Measurements from ENCODE around the gene BBC3. TPM values are rescaled to one million over a fixed set of nuclear protein-coding genes. Genes with fewer than 3 reads are reported as not detected.

The BBC3 gene
- total RNA-seq, 2 donors from 2014 or later, result 1.3 to 11.4 TPM

MicroRNAs within 50 kb of the gene (microRNA counts, 767-probe panel; counts per million panel counts)
- microRNA hsa-miR-3190-5p, result 0 to 736 counts per million in 2 donors

Small RNA genes within 50 kb of the gene (microRNA-seq; reads per million reads assigned to microRNA genes)
- gene MIR3190 (ENCODE audit: borderline number of aligned reads in 2 of 2, borderline replicate concordance in 2 of 2) (0 reads per million in 2 donors), gene MIR3191 (ENCODE audit: borderline number of aligned reads in 2 of 2, borderline replicate concordance in 2 of 2) (0 reads per million in 2 donors)

Small RNA genes within 50 kb of the gene (small RNA-seq; reads per million reads assigned to genes)
- not detected for gene MIR3190

Other genes starting within 250 kb of the BBC3 start
- not detected for gene NPAS1, start 211.4 kb downstream of the BBC3 start, total RNA-seq
- gene TMEM160, start 182.6 kb downstream of the BBC3 start, total RNA-seq, result 10 to 100 TPM; 31.3 to 37.6 TPM
- gene ZC3H4, start 117.4 kb downstream of the BBC3 start, total RNA-seq, result 10 to 100 TPM; 18.9 to 34.3 TPM
- 10 to 100 TPM; 14.5 to 21.5 TPM for gene SAE1, start 100.4 kb downstream of the BBC3 start, total RNA-seq
- gene CCDC9, start 25.3 kb upstream of the BBC3 start, total RNA-seq, result 10 to 100 TPM; 51.1 to 55.7 TPM
- gene INAFM1, start 43.7 kb upstream of the BBC3 start, total RNA-seq, result 10 to 100 TPM in 1 of 2 donors, 1 to 10 TPM in 1; 9.1 to 10.2 TPM
- gene C5AR1, start 78.7 kb upstream of the BBC3 start, total RNA-seq, result 1 to 10 TPM; 2.6 to 5.4 TPM
- under 1 TPM in 1 of 2 donors, not detected in 1; 0.52 TPM for gene C5AR2, start 101.0 kb upstream of the BBC3 start, total RNA-seq
- 10 to 100 TPM; 16.1 to 50.4 TPM for gene DHX34, start 118.1 kb upstream of the BBC3 start, total RNA-seq
- 1 to 10 TPM; 1.3 to 2.3 TPM for gene MEIS3, start 188.3 kb upstream of the BBC3 start, total RNA-seq
- gene SLC8A2, start 240.7 kb upstream of the BBC3 start, total RNA-seq, result 10 to 100 TPM in 1 of 2 donors, 1 to 10 TPM in 1; 8.0 to 31.6 TPM

All from body of pancreas (tissue), 4 donors.